ENCODE data around the gene GUCY2D.

The GUCY2D gene

DNA sequence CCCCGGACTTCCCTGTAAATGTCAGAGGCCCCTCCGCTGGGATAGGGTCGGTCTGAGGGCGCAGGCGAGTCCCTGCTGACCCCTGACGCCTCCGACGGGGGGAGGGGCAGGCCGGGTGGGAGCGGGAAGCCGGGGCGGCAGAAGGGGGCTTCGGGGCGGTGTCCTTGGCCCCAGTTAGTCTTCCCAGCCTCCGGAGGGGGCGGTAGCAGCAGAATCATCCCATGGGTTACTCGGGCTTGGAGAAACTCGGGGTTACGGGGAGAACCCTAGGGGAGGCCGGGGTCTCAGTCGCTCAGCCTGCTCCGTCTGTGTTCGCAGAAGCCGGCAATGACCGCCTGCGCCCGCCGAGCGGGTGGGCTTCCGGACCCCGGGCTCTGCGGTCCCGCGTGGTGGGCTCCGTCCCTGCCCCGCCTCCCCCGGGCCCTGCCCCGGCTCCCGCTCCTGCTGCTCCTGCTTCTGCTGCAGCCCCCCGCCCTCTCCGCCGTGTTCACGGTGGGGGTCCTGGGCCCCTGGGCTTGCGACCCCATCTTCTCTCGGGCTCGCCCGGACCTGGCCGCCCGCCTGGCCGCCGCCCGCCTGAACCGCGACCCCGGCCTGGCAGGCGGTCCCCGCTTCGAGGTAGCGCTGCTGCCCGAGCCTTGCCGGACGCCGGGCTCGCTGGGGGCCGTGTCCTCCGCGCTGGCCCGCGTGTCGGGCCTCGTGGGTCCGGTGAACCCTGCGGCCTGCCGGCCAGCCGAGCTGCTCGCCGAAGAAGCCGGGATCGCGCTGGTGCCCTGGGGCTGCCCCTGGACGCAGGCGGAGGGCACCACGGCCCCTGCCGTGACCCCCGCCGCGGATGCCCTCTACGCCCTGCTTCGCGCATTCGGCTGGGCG is 542 bp downstream of the GUCY2D start:
- H3K36me3 ChIP-seq (ENCODE audit: insufficient read depth): no peaks in the 10 kb centered on the region
- no peak overlapping the region for H2AFZ ChIP-seq (ENCODE audit: low read depth)
- TF ChIP-seq, protein P1, sequence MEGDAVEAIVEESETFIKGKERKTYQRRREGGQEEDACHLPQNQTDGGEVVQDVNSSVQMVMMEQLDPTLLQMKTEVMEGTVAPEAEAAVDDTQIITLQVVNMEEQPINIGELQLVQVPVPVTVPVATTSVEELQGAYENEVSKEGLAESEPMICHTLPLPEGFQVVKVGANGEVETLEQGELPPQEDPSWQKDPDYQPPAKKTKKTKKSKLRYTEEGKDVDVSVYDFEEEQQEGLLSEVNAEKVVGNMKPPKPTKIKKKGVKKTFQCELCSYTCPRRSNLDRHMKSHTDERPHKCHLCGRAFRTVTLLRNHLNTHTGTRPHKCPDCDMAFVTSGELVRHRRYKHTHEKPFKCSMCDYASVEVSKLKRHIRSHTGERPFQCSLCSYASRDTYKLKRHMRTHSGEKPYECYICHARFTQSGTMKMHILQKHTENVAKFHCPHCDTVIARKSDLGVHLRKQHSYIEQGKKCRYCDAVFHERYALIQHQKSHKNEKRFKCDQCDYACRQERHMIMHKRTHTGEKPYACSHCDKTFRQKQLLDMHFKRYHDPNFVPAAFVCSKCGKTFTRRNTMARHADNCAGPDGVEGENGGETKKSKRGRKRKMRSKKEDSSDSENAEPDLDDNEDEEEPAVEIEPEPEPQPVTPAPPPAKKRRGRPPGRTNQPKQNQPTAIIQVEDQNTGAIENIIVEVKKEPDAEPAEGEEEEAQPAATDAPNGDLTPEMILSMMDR (conservative IDR thresholded peaks at IDR 0.05; ENCODE audit: low read depth, low read length): no peak
- H3K9ac ChIP-seq: no peak overlapping the region
- no peaks in the 10 kb centered on the region for H4K20me1 ChIP-seq (ENCODE audit: insufficient read depth)
- H3K79me2 ChIP-seq (ENCODE audit: insufficient read depth, low read depth): no peaks in the 10 kb centered on the region
- no peaks in the 10 kb centered on the region for H3K27me3 ChIP-seq (ENCODE audit: insufficient read depth, low read depth)
- H3K4me1 ChIP-seq (ENCODE audit: low read depth, poor library complexity, severe bottlenecking): no peaks in the 10 kb centered on the region
- no peak overlapping the region for H3K27ac ChIP-seq
- no peak overlapping the region for H3K4me3 ChIP-seq (IDR thresholded peaks at IDR 0.05; ENCODE audit: insufficient read depth, low read depth, low read length)
- no peak overlapping the region for H3K4me2 ChIP-seq

DNA sequence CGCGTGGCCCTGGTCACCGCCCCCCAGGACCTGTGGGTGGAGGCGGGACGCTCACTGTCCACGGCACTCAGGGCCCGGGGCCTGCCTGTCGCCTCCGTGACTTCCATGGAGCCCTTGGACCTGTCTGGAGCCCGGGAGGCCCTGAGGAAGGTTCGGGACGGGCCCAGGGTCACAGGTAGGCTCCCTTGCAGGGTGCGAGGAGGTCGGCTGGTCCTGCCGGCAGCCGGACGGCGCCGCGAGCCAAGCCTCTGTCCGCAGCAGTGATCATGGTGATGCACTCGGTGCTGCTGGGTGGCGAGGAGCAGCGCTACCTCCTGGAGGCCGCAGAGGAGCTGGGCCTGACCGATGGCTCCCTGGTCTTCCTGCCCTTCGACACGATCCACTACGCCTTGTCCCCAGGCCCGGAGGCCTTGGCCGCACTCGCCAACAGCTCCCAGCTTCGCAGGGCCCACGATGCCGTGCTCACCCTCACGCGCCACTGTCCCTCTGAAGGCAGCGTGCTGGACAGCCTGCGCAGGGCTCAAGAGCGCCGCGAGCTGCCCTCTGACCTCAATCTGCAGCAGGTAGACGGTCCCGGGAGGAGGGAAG is 1.3 kb downstream of the GUCY2D start:
- H3K27ac ChIP-seq: no peak overlapping the region
- H4K20me1 ChIP-seq (ENCODE audit: insufficient read depth): no peaks in the 10 kb centered on the region
- no peaks in the 10 kb centered on the region for H3K4me1 ChIP-seq (ENCODE audit: low read depth, poor library complexity, severe bottlenecking)
- no peak overlapping the region for H2AFZ ChIP-seq (ENCODE audit: low read depth)
- H3K9ac ChIP-seq: no peak overlapping the region
- H3K4me3 ChIP-seq (IDR thresholded peaks at IDR 0.05; ENCODE audit: insufficient read depth, low read depth, low read length): no peak overlapping the region
- TF ChIP-seq, protein P1 (conservative IDR thresholded peaks at IDR 0.05; ENCODE audit: low read depth, low read length): no peak
- no peaks in the 10 kb centered on the region for H3K79me2 ChIP-seq (ENCODE audit: insufficient read depth, low read depth)
- H3K36me3 ChIP-seq (ENCODE audit: insufficient read depth): no peaks in the 10 kb centered on the region
- H3K27me3 ChIP-seq (ENCODE audit: insufficient read depth, low read depth): no peaks in the 10 kb centered on the region
- H3K4me2 ChIP-seq: no peak overlapping the region

DNA sequence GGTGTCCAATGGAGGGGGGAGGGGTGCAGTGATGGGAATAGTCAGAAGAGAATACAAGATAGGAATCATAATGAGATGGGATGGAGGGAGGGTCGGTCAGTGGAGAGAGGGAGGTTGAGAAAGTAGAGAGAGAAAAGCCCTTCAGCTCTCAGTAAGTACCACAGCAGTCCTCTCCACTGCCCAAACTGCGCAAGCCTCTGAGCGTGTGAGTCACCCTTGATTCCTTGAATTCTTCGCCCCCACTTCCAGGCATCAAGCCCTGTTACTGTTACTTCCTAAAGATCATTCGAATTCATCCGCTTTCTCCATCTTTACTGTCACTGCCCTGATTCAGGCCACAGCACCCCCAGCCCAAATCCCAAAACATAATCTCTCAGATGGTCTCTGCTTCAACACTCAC is 2.5 kb downstream of the GUCY2D start:
- H3K9ac ChIP-seq: no peak overlapping the region
- no peak overlapping the region for H3K4me3 ChIP-seq (IDR thresholded peaks at IDR 0.05; ENCODE audit: insufficient read depth, low read depth, low read length)
- H3K4me2 ChIP-seq: no peak overlapping the region
- no peaks in the 10 kb centered on the region for H3K4me1 ChIP-seq (ENCODE audit: low read depth, poor library complexity, severe bottlenecking)
- H3K27me3 ChIP-seq (ENCODE audit: insufficient read depth, low read depth): no peaks in the 10 kb centered on the region
- no peak overlapping the region for H2AFZ ChIP-seq (ENCODE audit: low read depth)
- H3K36me3 ChIP-seq (ENCODE audit: insufficient read depth): no peaks in the 10 kb centered on the region
- TF ChIP-seq, protein P1 (conservative IDR thresholded peaks at IDR 0.05; ENCODE audit: low read depth, low read length): no peak
- no peaks in the 10 kb centered on the region for H4K20me1 ChIP-seq (ENCODE audit: insufficient read depth)
- H3K27ac ChIP-seq: no peak overlapping the region
- no peaks in the 10 kb centered on the region for H3K79me2 ChIP-seq (ENCODE audit: insufficient read depth, low read depth)

DNA sequence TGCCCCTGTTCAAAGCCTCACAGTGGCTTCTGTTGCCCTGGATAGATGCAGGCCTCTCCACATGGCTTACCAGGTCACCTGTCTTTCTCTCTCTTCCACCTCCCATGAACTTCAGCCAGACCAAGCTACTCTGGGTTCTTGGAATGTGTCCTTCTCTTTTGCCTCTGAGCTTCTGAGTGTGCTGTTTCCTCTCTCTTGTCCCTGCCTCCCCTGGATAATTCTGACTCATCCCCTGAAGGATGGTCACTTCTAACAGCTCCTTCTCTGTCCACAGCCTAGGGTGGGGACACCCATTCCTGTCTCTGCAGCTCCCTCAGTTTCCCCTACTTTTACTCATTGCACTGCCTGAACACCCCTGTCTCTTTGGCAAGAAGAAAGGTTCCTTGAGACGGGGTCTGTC is 2.9 kb downstream of the GUCY2D start:
- TF ChIP-seq, protein P1 (conservative IDR thresholded peaks at IDR 0.05; ENCODE audit: low read depth, low read length): no peak
- no peak overlapping the region for H2AFZ ChIP-seq (ENCODE audit: low read depth)
- no peaks in the 10 kb centered on the region for H3K79me2 ChIP-seq (ENCODE audit: insufficient read depth, low read depth)
- H3K4me3 ChIP-seq (IDR thresholded peaks at IDR 0.05; ENCODE audit: insufficient read depth, low read depth, low read length): no peak overlapping the region
- H3K36me3 ChIP-seq (ENCODE audit: insufficient read depth): no peaks in the 10 kb centered on the region
- no peak overlapping the region for H3K27ac ChIP-seq
- H3K4me2 ChIP-seq: no peak overlapping the region
- H3K4me1 ChIP-seq (ENCODE audit: low read depth, poor library complexity, severe bottlenecking): no peaks in the 10 kb centered on the region
- H3K9ac ChIP-seq: no peak overlapping the region
- H4K20me1 ChIP-seq (ENCODE audit: insufficient read depth): no peaks in the 10 kb centered on the region
- H3K27me3 ChIP-seq (ENCODE audit: insufficient read depth, low read depth): no peaks in the 10 kb centered on the region

All from KMS-11 (cell line).